Fibroblast of pulmonary artery (primary cell): Measurements from ENCODE around the gene EVL.

Experiments
- DNase-seq: peaks from one replicate; pipeline ENCODE4 v3.0.0-alpha.2; 2010; ENCODE audit warnings: low read depth
- H3K4me3 ChIP-seq: replicated peaks from 2 replicates; pipeline ENCODE4 v1.5.1; 2011; ENCODE audit warnings: low read depth, mild to moderate bottlenecking, control low read depth, low read length, moderate library complexity
- CTCF ChIP-seq: IDR thresholded peaks from 2 replicates; pipeline ENCODE4 v1.5.1; 2011; ENCODE audit warnings: mild to moderate bottlenecking, control low read depth, low read length, inconsistent platforms; ENCODE audit errors: missing control alignments

The EVL gene

GRCh38 chr14:100048786-100049185 is 16.4 kb upstream of the EVL start:
- no peak for DNase-seq
- H3K4me3 ChIP-seq = no peak overlapping the region
- TF ChIP-seq CTCF = no peak

GRCh38 chr14:100049220-100049619 is 16.0 kb upstream of the EVL start:
- no peak for TF ChIP-seq CTCF
- DNase-seq = peak; percentile 89
- H3K4me3 ChIP-seq = no peak overlapping the region

- H3K4me3 ChIP-seq = no peak overlapping the region
- TF ChIP-seq CTCF = no peak
- no peak for DNase-seq
Measured at GRCh38 chr14:100051103-100051502, 14.1 kb upstream of the EVL start.

- no peak for TF ChIP-seq CTCF
- no peak overlapping the region for H3K4me3 ChIP-seq
- no peak for DNase-seq
Measured at GRCh38 chr14:100051543-100051942, 13.7 kb upstream of the EVL start.

- TF ChIP-seq CTCF = no peak
- H3K4me3 ChIP-seq = no peak overlapping the region
- DNase-seq = no peak
Measured at GRCh38 chr14:100052819-100053218, 12.4 kb upstream of the EVL start.

- H3K4me3 ChIP-seq = no peak overlapping the region
- TF ChIP-seq CTCF = no peak
- no peak for DNase-seq
Measured at GRCh38 chr14:100054316-100055075, 10.7 kb upstream of the EVL start.

- no peak overlapping the region for H3K4me3 ChIP-seq
- TF ChIP-seq CTCF = no peak
- peak; percentile 55 for DNase-seq
Measured at GRCh38 chr14:100056431-100056830, 8.8 kb upstream of the EVL start.
